ENCODE data around the gene ELOVL6.

Gene ELOVL6

GRCh38 chr4:110064934-110065333, 133.5 kb downstream of the ELOVL6 start:
- CTCF ChIA-PET = interaction anchor here (1.1 to 4.2 kb wide), 4 partner anchors 10 to 44 kb away, joined by 3 to 26 read pairs (median 4); no protein-coding TSS in a partner anchor
- TF ChIP-seq CTCF (IDR thresholded peaks at IDR 0.05; ENCODE audit: control extremely low read depth, extremely low read depth, low read depth, missing control alignments) = no peak
- POLR2A ChIA-PET = no interaction called here
- no peak for DNase-seq (ENCODE audit: extremely low spot score)

- no peak for DNase-seq (ENCODE audit: extremely low spot score)
- CTCF ChIA-PET = interaction anchor here (1.7 to 4.2 kb wide), 2 partner anchors 9 to 14 kb away, joined by 4 to 26 read pairs; no protein-coding TSS in a partner anchor
- POLR2A ChIA-PET = no interaction called here
- TF ChIP-seq CTCF (IDR thresholded peaks at IDR 0.05; ENCODE audit: control extremely low read depth, extremely low read depth, low read depth, missing control alignments) = no peak
Observed at GRCh38 chr4:110064295-110064694, 134.1 kb downstream of the ELOVL6 start.

GRCh38 chr4:110062166-110062565, 136.2 kb downstream of the ELOVL6 start:
- ChIA-PET POLR2A (no interaction called here), CTCF (interaction anchor here (2.1 to 4.2 kb wide), 2 partner anchors 9 to 12 kb away, joined by 6 to 26 read pairs; no protein-coding TSS in a partner anchor)
- TF ChIP-seq CTCF (IDR thresholded peaks at IDR 0.05; ENCODE audit: control extremely low read depth, extremely low read depth, low read depth, missing control alignments) = no peak
- no peak for DNase-seq (ENCODE audit: extremely low spot score)

- DNase-seq (ENCODE audit: extremely low spot score) = no peak
- POLR2A ChIA-PET = interaction anchor here (0.5 kb wide), 1 partner anchor 250 kb away, joined by 3 read pairs; no protein-coding TSS in a partner anchor
- no peak for TF ChIP-seq CTCF (IDR thresholded peaks at IDR 0.05; ENCODE audit: control extremely low read depth, extremely low read depth, low read depth, missing control alignments)
- CTCF ChIA-PET = interaction anchor here (0.7 to 1.5 kb wide), 3 partner anchors 10 to 635 kb away, joined by 3 to 7 read pairs (median 5); no protein-coding TSS in a partner anchor
Observed at GRCh38 chr4:110061076-110061475, 137.3 kb downstream of the ELOVL6 start.

GRCh38 chr4:110059556-110060191, 138.7 kb downstream of the ELOVL6 start:
- ChIA-PET CTCF (interaction anchor here (0.9 to 2.0 kb wide), 8 partner anchors 10 to 449 kb away, joined by 3 to 7 read pairs (median 4); no protein-coding TSS in a partner anchor), POLR2A (no interaction called here)
- no peak for TF ChIP-seq CTCF (IDR thresholded peaks at IDR 0.05; ENCODE audit: control extremely low read depth, extremely low read depth, low read depth, missing control alignments)
- DNase-seq (ENCODE audit: extremely low spot score) = peak; percentile 37

- TF ChIP-seq CTCF (IDR thresholded peaks at IDR 0.05; ENCODE audit: control extremely low read depth, extremely low read depth, low read depth, missing control alignments) = no peak
- ChIA-PET CTCF (interaction anchor here (1.0 to 2.0 kb wide), 3 partner anchors 8 to 153 kb away, joined by 3 to 5 read pairs (median 4); no protein-coding TSS in a partner anchor), POLR2A (no interaction called here)
- no peak for DNase-seq (ENCODE audit: extremely low spot score)
Observed at GRCh38 chr4:110058677-110059076, 139.7 kb downstream of the ELOVL6 start.
